Endodermal cell (in vitro differentiated cells): ENCODE data around the gene NOXA1. TPM values are rescaled to one million over a fixed set of nuclear protein-coding genes. Genes with fewer than 3 reads are reported as not detected.

Experiments used
- DNase-seq: peaks from one replicate; pipeline ENCODE4 v3.0.0-alpha.2; 2017
- H3K27ac ChIP-seq: 2 replicates; pipeline ENCODE4 v1.5.1; 2013; ENCODE audit warnings: mild to moderate bottlenecking, low read depth, low read length, moderate library complexity
- H3K27me3 ChIP-seq: 2 replicates; pipeline ENCODE4 v1.6.1; 2013; ENCODE audit warnings: mild to moderate bottlenecking, low read length, moderate library complexity; ENCODE audit not compliant: insufficient read depth, control insufficient read depth, poor library complexity, severe bottlenecking
- H3K36me3 ChIP-seq: 2 replicates; pipeline ENCODE4 v1.7.0; 2013; ENCODE audit warnings: mild to moderate bottlenecking, low read length, moderate library complexity; ENCODE audit not compliant: control insufficient read depth, insufficient read depth
- H3K4me1 ChIP-seq: one replicate; pipeline ENCODE4 v1.7.0; 2013; ENCODE audit warnings: low read length; ENCODE audit not compliant: control insufficient read depth, insufficient read depth
- H3K4me3 ChIP-seq: 2 replicates; pipeline ENCODE4 v1.5.1; 2013; ENCODE audit warnings: mild to moderate bottlenecking, low read length, moderate library complexity
- H3K9ac ChIP-seq: 2 replicates; pipeline ENCODE4 v1.6.1; 2013; ENCODE audit warnings: mild to moderate bottlenecking, low read length, moderate library complexity; ENCODE audit not compliant: poor library complexity, severe bottlenecking; ENCODE audit errors: extremely low read depth
- H3K9me3 ChIP-seq: 2 replicates; pipeline ENCODE4 v1.6.1; 2013; ENCODE audit warnings: mild to moderate bottlenecking, low read length, moderate library complexity; ENCODE audit not compliant: control insufficient read depth
- H3K27ac Mint-ChIP-seq: 2 replicates; pipeline ENCODE4 v1.8.0; 2020; ENCODE audit warnings: mixed read lengths
- H3K27me3 Mint-ChIP-seq: 2 replicates; pipeline ENCODE4 v1.8.0; 2021; ENCODE audit warnings: mild to moderate bottlenecking, mixed read lengths; ENCODE audit not compliant: insufficient read depth
- H3K36me3 Mint-ChIP-seq: 2 replicates; pipeline ENCODE4 v1.8.0; 2020; ENCODE audit warnings: low read depth, mixed read lengths
- H3K4me1 Mint-ChIP-seq: 2 replicates; pipeline ENCODE4 v1.8.0; 2020; ENCODE audit warnings: mixed read lengths
- H3K4me3 Mint-ChIP-seq: 2 replicates; pipeline ENCODE4 v1.8.0; 2020; ENCODE audit warnings: mild to moderate bottlenecking, moderate library complexity, mixed read lengths
- H3K9me3 Mint-ChIP-seq: 2 replicates; pipeline ENCODE4 v1.8.0; 2020; ENCODE audit warnings: mild to moderate bottlenecking, mixed read lengths
- CTCF ChIP-seq: fragments of 200-600 bp; sonication (generic); conservative IDR thresholded peaks from 2 replicates; pipeline ENCODE4 v1.5.0; 2021; ENCODE audit warnings: antibody characterized with exemption, mild to moderate bottlenecking
- WGBS, 2 experiments: methylation state at CpG; one replicate each; pipeline versions ENCODE4 v1.1.5 to v1.1.7; 2013; ENCODE audit warnings: missing lambda C conversion rate in 2 of 2, mixed read lengths in 1 of 2; ENCODE audit not compliant: insufficient coverage in 1 of 2, insufficient read length in 1 of 2; 5-methylcytosine and 5-hydroxymethylcytosine counted together
- total RNA-seq, 2 donors: library from RNA; stranded (reverse); fragmentation: NEBNext Ultra II Directional in 1 of 2; extraction: Animal tissue kit (Norgen Biotek cat#: 25700) in 1 of 2; gene quantifications; 2 replicates in 1 of 2; 3 replicates in 1 of 2; pipeline ENCODE4 v1.2.1, GENCODE V29; 2021

The NOXA1 gene
- total RNA-seq, 2 donors from 2014 or later = 5.0 to 5.9 TPM

- no peak overlapping the region for H3K27ac ChIP-seq
- no peaks in the 10 kb centered on the region for H3K4me1 ChIP-seq
- H3K9me3 ChIP-seq = no peaks in the 10 kb centered on the region
- no peak for TF ChIP-seq CTCF
- Mint-ChIP-seq H3K36me3 (no peaks in the 10 kb centered on the region), H3K4me3 (no peak overlapping the region), H3K9me3 (no peaks in the 10 kb centered on the region), H3K27ac (no peak overlapping the region), H3K4me1 (no peaks in the 10 kb centered on the region), H3K27me3 (peaks cover 2% of the 10 kb centered on the region)
- no peak overlapping the region for H3K9ac ChIP-seq
- no peak for DNase-seq
- no peaks in the 10 kb centered on the region for H3K36me3 ChIP-seq
- H3K4me3 ChIP-seq = no peak overlapping the region
- no peaks in the 10 kb centered on the region for H3K27me3 ChIP-seq
- WGBS, 2 experiments = 91 to 97% methylated on average over 30 to 43 of the region's 43 CpGs
Observed at GRCh38 chr9:137434498-137435380, 11.5 kb downstream of the NOXA1 start.

GRCh38 chr9:137435381-137435891 lies 12.2 kb downstream of the NOXA1 start:
- peaks cover 2% of the 10 kb centered on the region for H3K27me3 Mint-ChIP-seq
- no peak overlapping the region for H3K27ac ChIP-seq
- no peak overlapping the region for H3K4me3 ChIP-seq
- H3K36me3 ChIP-seq = no peaks in the 10 kb centered on the region
- no peaks in the 10 kb centered on the region for H3K9me3 ChIP-seq
- H3K4me1 Mint-ChIP-seq = no peaks in the 10 kb centered on the region
- H3K36me3 Mint-ChIP-seq = no peaks in the 10 kb centered on the region
- H3K9me3 Mint-ChIP-seq = no peaks in the 10 kb centered on the region
- WGBS, 2 experiments = 89 to 93% methylated on average over 14 to 20 of the region's 20 CpGs
- TF ChIP-seq CTCF = no peak
- no peak overlapping the region for H3K9ac ChIP-seq
- no peaks in the 10 kb centered on the region for H3K27me3 ChIP-seq
- H3K4me1 ChIP-seq = no peaks in the 10 kb centered on the region
- DNase-seq = no peak
- no peak overlapping the region for H3K27ac Mint-ChIP-seq
- no peak overlapping the region for H3K4me3 Mint-ChIP-seq

GRCh38 chr9:137435980-137436760 lies 13.0 kb downstream of the NOXA1 start:
- H3K9me3 ChIP-seq = no peaks in the 10 kb centered on the region
- H3K36me3 ChIP-seq = no peaks in the 10 kb centered on the region
- TF ChIP-seq CTCF = no peak
- peaks cover 2% of the 10 kb centered on the region for H3K27me3 Mint-ChIP-seq
- no peak overlapping the region for H3K27ac ChIP-seq
- no peaks in the 10 kb centered on the region for H3K4me1 Mint-ChIP-seq
- no peak overlapping the region for H3K4me3 ChIP-seq
- no peaks in the 10 kb centered on the region for H3K27me3 ChIP-seq
- H3K9me3 Mint-ChIP-seq = no peaks in the 10 kb centered on the region
- DNase-seq = no peak
- no peak overlapping the region for H3K4me3 Mint-ChIP-seq
- no peak overlapping the region for H3K9ac ChIP-seq
- WGBS, 2 experiments = 92% methylated on average over 20 to 42 of the region's 42 CpGs
- H3K27ac Mint-ChIP-seq = no peak overlapping the region
- H3K36me3 Mint-ChIP-seq = no peaks in the 10 kb centered on the region
- H3K4me1 ChIP-seq = no peaks in the 10 kb centered on the region
